Hepatocyte (in vitro differentiated cells): Measurements from ENCODE around the gene GRIN2C. TPM values are rescaled to one million over a fixed set of nuclear protein-coding genes. Genes with fewer than 3 reads are reported as not detected.

Experiments
- DNase-seq: peaks from one replicate; pipeline ENCODE4 v3.0.0-alpha.2; 2016; ENCODE audit warnings: low spot score
- H2AFZ ChIP-seq: fragments of 200-600 bp; sonication (generic); 2 replicates; pipeline ENCODE4 v1.6.0; 2016; ENCODE audit warnings: antibody characterized with exemption, mild to moderate bottlenecking
- H3K27ac ChIP-seq: fragments of 200-600 bp; sonication (generic); 2 replicates; pipeline ENCODE4 v1.5.1; 2016; ENCODE audit warnings: mild to moderate bottlenecking
- H3K27me3 ChIP-seq: fragments of 200-600 bp; sonication (generic); 2 replicates; pipeline ENCODE4 v1.6.1; 2016
- H3K36me3 ChIP-seq: fragments of 200-600 bp; sonication (generic); replicated peaks from 2 replicates; pipeline ENCODE4 v1.5.1; 2016; ENCODE audit warnings: low read depth; ENCODE audit not compliant: insufficient read depth
- H3K4me1 ChIP-seq: fragments of 200-600 bp; sonication (generic); 2 replicates; pipeline ENCODE4 v1.5.1; 2016; ENCODE audit warnings: mild to moderate bottlenecking, moderate library complexity; ENCODE audit not compliant: insufficient read depth
- H3K4me2 ChIP-seq: fragments of 200-600 bp; sonication (generic); 2 replicates; pipeline ENCODE4 v1.6.0; 2016
- H3K4me3 ChIP-seq: fragments of 200-600 bp; sonication (generic); 2 replicates; pipeline ENCODE4 v1.5.1; 2016; ENCODE audit warnings: mild to moderate bottlenecking
- H3K79me2 ChIP-seq: fragments of 200-600 bp; sonication (generic); 2 replicates; pipeline ENCODE4 v1.6.0; 2017; ENCODE audit warnings: mild to moderate bottlenecking
- H3K9me2 ChIP-seq: fragments of 200-600 bp; sonication (generic); replicated peaks from 2 replicates; pipeline ENCODE4 v1.6.0; 2017; ENCODE audit warnings: mild to moderate bottlenecking; ENCODE audit not compliant: insufficient read depth
- H3K9me3 ChIP-seq: fragments of 200-600 bp; sonication (generic); 2 replicates; pipeline ENCODE4 v1.5.1; 2016; ENCODE audit warnings: low read depth, mild to moderate bottlenecking
- H4K20me1 ChIP-seq: fragments of 200-600 bp; sonication (generic); 2 replicates; pipeline ENCODE4 v1.6.0; 2016; ENCODE audit warnings: mild to moderate bottlenecking; ENCODE audit not compliant: insufficient read depth, poor library complexity, severe bottlenecking
- CTCF ChIP-seq: fragments of 200-600 bp; sonication (generic); IDR thresholded peaks from 2 replicates; pipeline ENCODE4 v1.5.1; 2016; ENCODE audit warnings: antibody characterized with exemption, mild to moderate bottlenecking; ENCODE audit not compliant: poor library complexity
- EZH2 ChIP-seq: fragments of 200-600 bp; sonication (generic); IDR thresholded peaks from 2 replicates; pipeline ENCODE4 v1.6.1; 2016; ENCODE audit warnings: antibody characterized with exemption, mild to moderate bottlenecking, borderline replicate concordance
- EZH2phosphoT487 ChIP-seq: fragments of 200-600 bp; sonication (generic); IDR thresholded peaks from one replicate; pipeline ENCODE4 v1.6.1; 2018; ENCODE audit warnings: antibody characterized with exemption, mild to moderate bottlenecking, low read depth, moderate library complexity; ENCODE audit not compliant: unreplicated experiment, severe bottlenecking
- WGBS: methylation state at CpG from one replicate; pipeline ENCODE4 v1.1.6; 2016; ENCODE audit warnings: low lambda C conversion rate; ENCODE audit errors: missing lambda C conversion rate; 5-methylcytosine and 5-hydroxymethylcytosine counted together
- polyA plus RNA-seq: library from polyadenylated mRNA; unstranded; fragments of >200 nt; fragmentation: Nextera tagmentation; extraction: Ambion mirVana; gene quantifications from 2 replicates; pipeline ENCODE4 v1.2.1, GENCODE V29; 2016
- total RNA-seq: library from RNA; depleted of rRNA; stranded (reverse); fragments of >200 nt; gene quantifications from 2 replicates; pipeline ENCODE4 v1.2.3, GENCODE V29; 2014

Gene GRIN2C
- total and polyA plus RNA-seq, 2 experiments from 2014 or later = 0.27 TPM; not detected in 1

- Histone ChIP-seq H2AFZ (no peak overlapping the region), H3K4me3 (no peak overlapping the region), H3K9me2 (no peaks in the 10 kb centered on the region), H4K20me1 (no peaks in the 10 kb centered on the region), H3K4me1 (peaks cover 5% of the 10 kb centered on the region), H3K4me2 (no peak overlapping the region), H3K9me3 (no peaks in the 10 kb centered on the region), H3K27me3 (no peaks in the 10 kb centered on the region), H3K27ac (no peak overlapping the region), H3K36me3 (no peaks in the 10 kb centered on the region), H3K79me2 (no peaks in the 10 kb centered on the region)
- DNase-seq = no peak
- TF ChIP-seq EZH2 (no peak), CTCF (no peak), EZH2phosphoT487 (no peak)
- 87% methylated on average over 7 of the region's 7 CpGs for WGBS
Observed at GRCh38 chr17:74904687-74905409, 45.2 kb upstream of the GRIN2C start.

- no peak for DNase-seq
- H3K4me1 ChIP-seq = peaks cover 5% of the 10 kb centered on the region
- WGBS = 87% methylated on average over 6 of the region's 6 CpGs
- H3K27me3 ChIP-seq = no peaks in the 10 kb centered on the region
- no peak overlapping the region for H3K4me3 ChIP-seq
- no peak overlapping the region for H2AFZ ChIP-seq
- H3K9me2 ChIP-seq = no peaks in the 10 kb centered on the region
- H3K36me3 ChIP-seq = no peaks in the 10 kb centered on the region
- TF ChIP-seq CTCF (no peak), EZH2phosphoT487 (no peak), EZH2 (no peak)
- no peak overlapping the region for H3K4me2 ChIP-seq
- no peaks in the 10 kb centered on the region for H4K20me1 ChIP-seq
- H3K79me2 ChIP-seq = no peaks in the 10 kb centered on the region
- H3K27ac ChIP-seq = no peak overlapping the region
- H3K9me3 ChIP-seq = no peaks in the 10 kb centered on the region
Observed at GRCh38 chr17:74903671-74904070, 44.0 kb upstream of the GRIN2C start.

- WGBS = 93% methylated on average over 9 of the region's 9 CpGs
- H3K4me2 ChIP-seq = no peak overlapping the region
- H2AFZ ChIP-seq = no peak overlapping the region
- no peaks in the 10 kb centered on the region for H3K9me2 ChIP-seq
- H3K4me3 ChIP-seq = no peak overlapping the region
- no peaks in the 10 kb centered on the region for H3K27me3 ChIP-seq
- peaks cover 5% of the 10 kb centered on the region for H3K4me1 ChIP-seq
- H3K27ac ChIP-seq = no peak overlapping the region
- no peaks in the 10 kb centered on the region for H4K20me1 ChIP-seq
- TF ChIP-seq EZH2phosphoT487 = no peak
- TF ChIP-seq CTCF = no peak
- TF ChIP-seq EZH2 = no peak
- H3K9me3 ChIP-seq = no peaks in the 10 kb centered on the region
- H3K79me2 ChIP-seq = no peaks in the 10 kb centered on the region
- no peak for DNase-seq
- no peaks in the 10 kb centered on the region for H3K36me3 ChIP-seq
Observed at GRCh38 chr17:74903034-74903433, 43.3 kb upstream of the GRIN2C start.
